Activated T-helper 17 cell treated with anti-CD3 and anti-CD28 coated beads, Interleukin-2, amount 50 U/mL, for 72 hours (primary cell): ENCODE measurements around the gene LPO. TPM values are rescaled to one million over a fixed set of nuclear protein-coding genes. Genes with fewer than 3 reads are reported as not detected.

Experiments
- ATAC-seq: fragments of 150-1000 bp; cut with Tn5 transposase; replicated peaks from 2 replicates; pipeline ENCODE4 v1.10.0; 2021; ENCODE audit warnings: mild to moderate bottlenecking, moderate library complexity
- H3K27ac Mint-ChIP-seq: one replicate; pipeline ENCODE4 v1.8.0; 2022; ENCODE audit warnings: mixed read lengths
- H3K27me3 Mint-ChIP-seq: one replicate; pipeline ENCODE4 v1.8.0; 2022; ENCODE audit warnings: mixed read lengths
- H3K36me3 Mint-ChIP-seq: one replicate; pipeline ENCODE4 v1.8.0; 2022; ENCODE audit warnings: low read depth, mild to moderate bottlenecking, mixed read lengths
- H3K4me1 Mint-ChIP-seq: one replicate; pipeline ENCODE4 v1.8.0; 2022; ENCODE audit warnings: mixed read lengths
- H3K4me3 Mint-ChIP-seq: one replicate; pipeline ENCODE4 v1.8.0; 2022; ENCODE audit warnings: mild to moderate bottlenecking, mixed read lengths
- H3K9me3 Mint-ChIP-seq: one replicate; pipeline ENCODE4 v1.8.0; 2022; ENCODE audit warnings: mixed read lengths
- total RNA-seq, 2 donors: library from RNA; stranded (reverse); gene quantifications; one replicate each; pipeline ENCODE4 v1.2.3, GENCODE V29; 2022

LPO gene
- total RNA-seq, result under 1 TPM in 1 of 2 donors, not detected in 1; 0.16 TPM

DNA sequence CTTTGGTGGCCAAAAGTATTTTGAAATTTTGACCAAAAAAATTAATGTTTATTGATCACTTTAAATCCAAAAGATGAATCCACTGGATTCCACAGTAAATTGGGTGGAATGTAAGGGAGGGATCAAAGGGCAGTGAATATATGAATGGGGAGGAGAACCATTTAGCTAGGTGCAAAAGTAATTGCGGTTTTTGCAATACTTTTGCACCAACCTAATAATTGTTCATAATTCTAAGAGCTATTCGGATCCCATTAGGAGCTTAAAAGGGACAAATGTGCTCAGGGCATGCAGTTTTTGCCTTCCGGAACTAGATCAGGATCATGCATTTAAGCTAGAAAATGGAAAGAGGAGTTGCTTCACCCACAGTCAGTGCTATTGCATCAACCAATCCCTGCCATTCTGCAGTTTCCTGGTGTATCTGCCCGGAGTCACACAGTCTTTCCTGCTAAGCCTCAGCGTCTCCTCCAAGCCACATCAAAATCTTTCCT, at the start of gene LPO:
Gene LPO, plus strand, starts transcription at position 438 of the 488 bp plus-strand sequence. CDS start 4,396 bp downstream, outside the sequence.
- H3K27me3 Mint-ChIP-seq, result peaks cover 30% of the 10 kb centered on the region
- H3K4me3 Mint-ChIP-seq, result no peak within 1 kb of the TSS
- H3K4me1 Mint-ChIP-seq, result no peaks in the 10 kb centered on the region
- H3K9me3 Mint-ChIP-seq, result no peaks in the 10 kb centered on the region
- no peak for ATAC-seq
- no peak within 1 kb of the TSS for H3K27ac Mint-ChIP-seq
- no peaks in the 10 kb centered on the region for H3K36me3 Mint-ChIP-seq

DNA sequence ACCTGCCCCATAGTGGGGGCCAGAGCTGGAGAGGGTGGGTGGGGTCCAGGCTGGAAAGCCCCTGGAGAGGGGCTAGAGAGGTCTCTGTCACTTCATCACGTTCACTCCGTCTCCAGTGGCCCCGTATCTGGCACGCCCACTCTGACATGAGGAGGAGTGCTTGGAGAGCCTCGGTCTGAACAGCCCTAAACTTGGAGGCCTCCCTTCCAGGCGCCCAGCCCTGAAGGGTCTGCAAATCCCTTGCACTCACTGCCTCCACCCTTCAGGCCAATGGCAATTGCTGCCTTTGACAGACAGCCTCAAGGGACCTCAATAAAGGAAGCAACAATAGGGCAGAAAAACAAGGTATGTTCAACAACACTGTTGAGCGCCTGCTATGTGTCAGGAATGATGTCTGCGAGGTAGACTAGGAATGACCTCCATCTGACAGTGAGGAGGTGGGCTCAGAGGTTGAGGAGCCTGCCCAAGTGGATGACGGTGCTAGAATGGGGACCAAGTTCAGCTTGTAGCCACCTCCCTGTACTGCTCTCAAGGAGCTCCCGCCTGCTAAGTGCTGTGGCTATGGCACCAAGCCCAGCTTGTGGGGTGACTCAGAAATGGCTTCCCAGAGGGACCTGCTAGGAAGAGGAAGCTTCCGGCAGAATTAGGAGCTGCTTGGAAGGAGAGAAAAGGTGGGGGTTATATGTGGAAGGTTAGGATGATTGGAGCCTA, 48.8 kb upstream of the LPO start:
- no peak for ATAC-seq
- H3K4me3 Mint-ChIP-seq, result no peak overlapping the region
- no peaks in the 10 kb centered on the region for H3K4me1 Mint-ChIP-seq
- H3K27ac Mint-ChIP-seq, result no peak overlapping the region
- no peaks in the 10 kb centered on the region for H3K9me3 Mint-ChIP-seq
- no peaks in the 10 kb centered on the region for H3K36me3 Mint-ChIP-seq
- peaks cover 12% of the 10 kb centered on the region for H3K27me3 Mint-ChIP-seq

DNA sequence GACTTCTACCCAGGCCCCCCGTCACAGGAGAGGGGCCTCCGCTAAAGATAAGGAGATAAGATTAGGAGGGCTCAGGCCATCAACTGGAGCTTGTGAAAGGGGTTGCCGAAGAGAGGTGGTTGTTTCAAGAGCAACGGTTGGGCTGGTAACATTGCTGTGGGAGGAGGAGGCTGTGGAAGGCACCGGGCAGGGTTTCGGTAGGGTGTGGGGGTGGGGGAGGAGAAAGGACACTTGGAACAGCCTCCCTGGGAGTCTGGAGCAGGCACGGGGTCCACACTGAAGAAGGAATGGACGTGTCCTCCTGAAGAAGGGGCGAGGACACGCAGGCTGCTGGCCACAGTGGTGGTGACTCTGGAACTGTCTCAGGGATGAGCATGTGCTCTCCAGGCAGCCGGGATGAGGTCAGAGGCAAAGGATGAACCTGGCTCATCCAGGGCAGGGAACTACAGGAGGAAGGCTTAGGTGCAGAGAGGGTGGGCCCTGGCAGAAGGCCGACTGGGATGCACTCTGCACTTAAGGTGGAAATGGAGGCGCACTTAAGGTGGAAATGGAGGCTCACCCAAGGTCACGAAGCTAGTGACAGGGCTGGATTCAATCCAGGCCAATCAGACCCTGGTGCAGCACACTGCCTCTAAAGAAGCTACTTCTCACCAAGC, 47.0 kb upstream of the LPO start:
- Mint-ChIP-seq H3K4me1 (no peaks in the 10 kb centered on the region), H3K27ac (no peak overlapping the region), H3K36me3 (no peaks in the 10 kb centered on the region), H3K27me3 (peaks cover 12% of the 10 kb centered on the region), H3K9me3 (no peaks in the 10 kb centered on the region), H3K4me3 (no peak overlapping the region)
- no peak for ATAC-seq

DNA sequence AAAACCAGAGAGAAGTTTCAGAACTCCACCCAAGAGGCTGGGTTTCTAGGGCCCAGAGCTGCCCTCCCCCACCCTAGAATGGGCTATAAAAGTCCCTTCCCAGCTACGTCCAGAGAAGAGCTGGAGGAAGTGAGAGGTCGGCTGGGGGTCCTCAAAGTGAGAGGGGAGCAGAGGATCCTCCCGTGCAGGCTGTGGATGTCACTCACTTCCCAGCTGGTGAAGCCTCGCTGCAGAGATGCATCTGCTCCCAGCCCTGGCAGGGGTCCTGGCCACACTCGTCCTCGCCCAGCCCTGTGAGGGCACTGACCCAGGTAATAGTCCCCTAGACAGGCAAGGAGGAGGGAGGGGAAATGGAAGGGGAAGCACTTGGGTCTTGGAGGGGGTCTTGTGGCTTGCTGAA, 45.8 kb upstream of the LPO start, which contains the start of gene EPX:
Gene EPX, plus strand, starts transcription at position 115 of the 400 bp plus-strand sequence. Its CDS starts 121 bp downstream, at position 236.
- no peaks in the 10 kb centered on the region for H3K4me1 Mint-ChIP-seq
- peaks cover 17% of the 10 kb centered on the region for H3K27me3 Mint-ChIP-seq
- no peak within 1 kb of the TSS for H3K4me3 Mint-ChIP-seq
- H3K27ac Mint-ChIP-seq, result no peak within 1 kb of the TSS
- no peaks in the 10 kb centered on the region for H3K9me3 Mint-ChIP-seq
- no peak for ATAC-seq
- no peaks in the 10 kb centered on the region for H3K36me3 Mint-ChIP-seq

DNA sequence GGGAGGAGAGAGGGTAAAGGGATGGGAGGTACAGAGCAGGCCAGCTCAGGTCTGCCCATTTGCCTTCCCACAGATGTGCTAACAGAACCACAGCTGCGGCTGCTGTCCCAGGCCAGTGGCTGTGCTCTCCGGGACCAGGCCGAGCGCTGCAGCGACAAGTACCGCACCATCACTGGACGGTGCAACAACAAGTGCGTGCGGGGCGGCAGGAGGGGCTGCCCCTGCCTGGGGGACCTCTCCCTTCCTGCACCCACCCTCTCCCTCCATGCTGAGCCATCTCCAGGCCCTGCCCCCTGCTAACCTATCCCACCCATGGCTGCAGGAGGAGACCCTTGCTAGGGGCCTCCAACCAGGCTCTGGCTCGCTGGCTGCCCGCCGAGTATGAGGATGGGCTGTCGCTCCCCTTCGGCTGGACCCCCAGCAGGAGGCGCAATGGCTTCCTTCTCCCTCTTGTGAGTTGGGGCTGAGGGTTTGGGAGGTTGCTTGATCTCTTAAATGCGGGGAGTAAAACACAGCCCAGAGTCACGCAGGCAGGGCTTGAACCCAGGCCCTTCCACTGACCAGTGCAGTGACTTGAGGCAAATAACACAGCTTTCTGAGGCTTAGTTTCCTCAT, 44.6 kb upstream of the LPO start:
- Mint-ChIP-seq H3K9me3 (no peaks in the 10 kb centered on the region), H3K4me1 (no peaks in the 10 kb centered on the region), H3K4me3 (no peak overlapping the region), H3K27me3 (peaks cover 20% of the 10 kb centered on the region), H3K27ac (no peak overlapping the region), H3K36me3 (no peaks in the 10 kb centered on the region)
- no peak for ATAC-seq

DNA sequence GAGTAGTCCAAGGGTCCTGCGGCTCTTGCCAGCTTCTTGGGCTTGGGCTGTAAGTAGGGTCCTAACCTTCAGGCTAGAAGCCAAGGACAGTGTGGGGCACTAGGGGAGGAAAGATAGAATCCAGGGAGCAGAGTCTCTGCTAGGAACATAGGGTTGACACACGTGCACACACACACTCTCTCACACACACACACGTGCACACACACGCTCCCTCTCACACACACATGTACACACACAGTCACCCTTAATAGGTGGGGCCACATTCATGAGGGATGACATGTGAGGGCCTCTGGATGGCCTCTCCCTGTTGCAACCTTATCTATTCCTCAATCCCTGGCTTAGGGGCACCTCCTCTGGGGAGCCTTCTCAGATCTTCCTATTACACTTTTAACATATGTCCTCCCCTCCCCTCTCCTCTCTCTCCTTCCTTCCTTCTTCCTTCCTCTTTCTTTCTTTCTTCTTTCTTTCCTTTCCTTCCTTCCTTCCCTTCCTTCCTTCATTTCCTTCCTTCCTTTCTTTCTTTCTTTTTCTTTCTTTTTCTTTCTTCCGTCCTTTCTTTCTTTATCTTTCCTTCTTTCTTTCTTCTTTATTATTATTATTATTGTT, 42.8 kb upstream of the LPO start:
- ATAC-seq, result no peak
- H3K36me3 Mint-ChIP-seq, result no peaks in the 10 kb centered on the region

DNA sequence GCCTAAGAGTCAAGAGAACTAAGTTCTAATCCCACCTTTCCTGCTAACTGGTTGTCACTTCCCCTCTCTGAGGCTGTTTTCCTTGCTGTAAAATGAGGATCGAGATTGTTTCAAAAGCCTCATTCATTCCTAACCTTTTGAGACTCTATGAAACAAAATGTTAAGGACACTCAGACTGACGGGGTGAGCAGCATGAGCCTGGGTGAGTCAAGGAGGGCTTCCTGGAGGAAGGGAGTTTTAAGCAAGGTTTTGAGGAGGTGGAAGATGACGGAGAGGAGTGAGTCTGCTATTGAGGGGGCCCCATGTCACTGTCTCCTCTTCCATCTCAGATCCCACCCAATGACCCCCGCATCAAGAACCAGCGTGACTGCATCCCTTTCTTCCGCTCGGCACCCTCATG, 41.8 kb upstream of the LPO start:
- ATAC-seq, result no peak
- H3K4me3 Mint-ChIP-seq, result no peak overlapping the region
- peaks cover 15% of the 10 kb centered on the region for H3K27me3 Mint-ChIP-seq
- H3K9me3 Mint-ChIP-seq, result no peaks in the 10 kb centered on the region
- H3K4me1 Mint-ChIP-seq, result no peaks in the 10 kb centered on the region
- no peak overlapping the region for H3K27ac Mint-ChIP-seq
- H3K36me3 Mint-ChIP-seq, result no peaks in the 10 kb centered on the region

More for the DNA sequence above, 42.8 kb upstream of the LPO start:
- H3K9me3 Mint-ChIP-seq, result no peaks in the 10 kb centered on the region
- no peak overlapping the region for H3K27ac Mint-ChIP-seq
- no peaks in the 10 kb centered on the region for H3K4me1 Mint-ChIP-seq
- no peak overlapping the region for H3K4me3 Mint-ChIP-seq
- H3K27me3 Mint-ChIP-seq, result peaks cover 15% of the 10 kb centered on the region

DNA sequence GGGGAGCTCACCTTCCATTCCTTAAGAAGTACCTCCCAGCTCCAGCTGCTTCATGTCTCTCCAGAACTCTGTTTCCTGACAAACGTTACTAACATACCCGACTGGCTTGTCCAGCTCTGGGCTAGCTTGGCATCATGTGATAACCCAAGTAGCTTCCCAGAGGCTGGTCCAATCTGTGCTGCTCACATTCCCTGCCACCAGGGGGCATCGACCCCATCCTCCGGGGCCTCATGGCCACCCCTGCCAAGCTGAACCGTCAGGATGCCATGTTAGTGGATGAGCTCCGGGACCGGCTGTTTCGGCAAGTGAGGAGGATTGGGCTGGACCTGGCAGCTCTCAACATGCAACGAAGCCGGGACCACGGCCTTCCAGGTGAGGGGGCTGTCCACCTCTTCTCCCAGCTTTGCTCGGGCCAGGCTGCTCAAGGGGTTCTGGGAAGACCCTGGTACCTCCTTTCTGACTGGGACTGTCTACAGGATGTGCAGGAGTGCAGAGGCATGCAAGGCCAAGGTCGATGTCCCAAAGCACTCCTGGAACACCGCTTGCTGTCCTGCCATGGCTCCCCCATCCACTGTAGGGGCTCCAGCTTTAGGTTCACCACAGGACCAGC, 38.3 kb upstream of the LPO start:
- H3K27ac Mint-ChIP-seq, result no peak overlapping the region
- peaks cover 2% of the 10 kb centered on the region for H3K36me3 Mint-ChIP-seq
- peaks cover 15% of the 10 kb centered on the region for H3K27me3 Mint-ChIP-seq
- no peak overlapping the region for H3K4me3 Mint-ChIP-seq
- peak; percentile 81 for ATAC-seq
- H3K4me1 Mint-ChIP-seq, result no peaks in the 10 kb centered on the region
- no peaks in the 10 kb centered on the region for H3K9me3 Mint-ChIP-seq

DNA sequence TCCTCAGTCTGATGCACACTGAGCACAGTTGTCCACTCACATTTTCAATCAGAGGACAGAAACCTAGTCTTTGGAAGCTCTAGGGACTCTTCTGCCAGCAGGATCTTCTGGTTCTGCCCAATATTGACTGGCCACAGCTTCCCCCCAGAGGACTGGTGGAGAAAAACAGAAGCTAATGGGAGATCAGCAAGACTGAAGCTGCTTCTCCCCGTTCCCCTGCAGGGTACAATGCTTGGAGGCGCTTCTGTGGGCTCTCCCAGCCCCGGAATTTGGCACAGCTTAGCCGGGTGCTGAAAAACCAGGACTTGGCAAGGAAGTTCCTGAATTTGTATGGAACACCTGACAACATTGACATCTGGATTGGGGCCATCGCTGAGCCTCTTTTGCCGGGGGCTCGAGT, 35.5 kb upstream of the LPO start:
- no peak for ATAC-seq
- H3K27me3 Mint-ChIP-seq, result peaks cover 5% of the 10 kb centered on the region
- H3K27ac Mint-ChIP-seq, result no peak overlapping the region
- H3K9me3 Mint-ChIP-seq, result no peaks in the 10 kb centered on the region
- no peak overlapping the region for H3K4me3 Mint-ChIP-seq
- peaks cover 7% of the 10 kb centered on the region for H3K36me3 Mint-ChIP-seq
- no peaks in the 10 kb centered on the region for H3K4me1 Mint-ChIP-seq

DNA sequence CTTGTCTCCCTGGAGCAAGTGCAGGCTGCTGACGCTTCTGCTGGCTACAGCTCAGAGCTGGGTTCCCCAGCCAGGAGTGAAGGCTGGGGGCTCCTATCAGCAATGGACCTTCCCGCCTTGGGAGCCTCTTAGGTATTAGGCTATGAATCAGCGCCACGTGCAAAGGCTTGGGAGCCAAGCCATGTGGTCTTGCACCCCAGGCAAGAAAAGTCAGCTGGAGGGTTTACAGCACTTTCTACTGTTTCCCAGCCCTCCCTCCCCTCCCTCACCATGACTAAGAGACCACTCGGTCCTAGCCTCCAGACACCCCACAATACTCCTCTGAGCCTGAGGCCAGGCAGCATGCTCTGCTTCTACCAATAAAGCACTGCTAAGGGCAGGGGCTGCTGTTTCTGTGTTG, 33.6 kb upstream of the LPO start:
- no peak overlapping the region for H3K4me3 Mint-ChIP-seq
- ATAC-seq, result no peak

DNA sequence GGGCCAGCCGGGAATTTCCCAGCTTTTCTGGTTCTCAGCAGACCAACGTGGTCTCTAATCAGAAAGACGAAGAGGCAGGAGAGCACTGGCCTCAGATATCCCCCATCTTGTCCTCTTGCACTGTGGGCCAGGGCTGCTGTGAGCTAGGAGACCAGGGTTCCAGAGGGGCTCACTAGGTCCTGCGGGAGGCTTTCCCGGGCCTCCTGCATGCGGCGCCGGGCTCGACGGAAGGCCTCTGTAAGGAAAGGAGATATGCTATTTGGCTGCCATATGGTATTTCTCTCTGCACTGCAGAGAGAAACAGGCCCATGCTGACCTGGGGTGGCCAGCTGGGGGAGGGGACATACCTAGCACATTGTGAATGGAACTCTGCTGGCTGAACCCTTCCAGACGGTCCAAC, 32.4 kb upstream of the LPO start:
- Mint-ChIP-seq H3K4me1 (no peaks in the 10 kb centered on the region), H3K9me3 (no peaks in the 10 kb centered on the region), H3K27ac (no peak overlapping the region), H3K36me3 (peaks cover 33% of the 10 kb centered on the region), H3K27me3 (no peaks in the 10 kb centered on the region), H3K4me3 (no peak overlapping the region)
- no peak for ATAC-seq

More for the DNA sequence above, 33.6 kb upstream of the LPO start:
- Mint-ChIP-seq H3K36me3 (peaks cover 21% of the 10 kb centered on the region), H3K27me3 (no peaks in the 10 kb centered on the region), H3K4me1 (no peaks in the 10 kb centered on the region), H3K9me3 (no peaks in the 10 kb centered on the region), H3K27ac (no peak overlapping the region)

DNA sequence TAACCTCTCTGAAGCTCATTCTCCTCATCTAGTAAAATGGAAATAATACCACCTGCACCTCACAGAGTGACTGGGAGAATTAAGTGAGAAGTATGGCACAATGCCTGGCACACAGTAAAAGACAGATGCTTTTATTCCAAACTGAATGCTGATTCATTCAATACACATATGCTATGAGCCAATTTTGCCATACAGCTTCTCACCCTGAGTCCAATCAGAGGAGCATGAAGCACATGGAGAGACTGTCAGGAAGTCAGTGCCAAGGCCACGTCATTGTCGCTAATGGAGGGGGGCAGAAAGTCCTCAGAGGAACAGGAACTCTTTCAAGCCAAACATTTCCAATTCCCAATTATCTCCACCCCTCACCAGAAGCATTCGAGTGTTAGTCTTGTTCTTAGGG, 30.9 kb upstream of the LPO start:
- H3K27ac Mint-ChIP-seq, result no peak overlapping the region
- no peaks in the 10 kb centered on the region for H3K9me3 Mint-ChIP-seq
- H3K27me3 Mint-ChIP-seq, result no peaks in the 10 kb centered on the region
- ATAC-seq, result no peak
- no peaks in the 10 kb centered on the region for H3K4me1 Mint-ChIP-seq
- no peak overlapping the region for H3K4me3 Mint-ChIP-seq
- peaks cover 48% of the 10 kb centered on the region for H3K36me3 Mint-ChIP-seq

DNA sequence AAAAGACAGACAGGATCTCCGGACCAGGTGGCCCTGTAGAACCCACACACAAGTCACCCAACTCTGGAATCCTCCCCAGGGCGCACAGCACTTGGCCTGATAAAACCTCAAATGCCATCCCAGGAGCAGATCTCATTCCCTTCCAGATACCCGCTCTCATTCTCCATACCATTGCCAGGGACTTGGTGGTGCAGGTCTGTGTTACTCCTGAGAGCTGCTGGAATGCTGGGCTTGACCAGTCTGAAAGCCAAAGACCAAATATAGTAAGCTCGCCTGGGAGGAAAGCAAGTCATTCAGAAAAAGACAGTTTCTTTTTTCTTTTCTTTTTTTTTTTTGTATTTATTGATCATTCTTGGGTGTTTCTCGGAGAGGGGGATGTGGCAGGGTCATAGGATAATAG, 30.0 kb upstream of the LPO start:
- Mint-ChIP-seq H3K4me1 (no peaks in the 10 kb centered on the region), H3K9me3 (no peaks in the 10 kb centered on the region), H3K36me3 (peaks cover 55% of the 10 kb centered on the region), H3K27ac (no peak overlapping the region), H3K27me3 (no peaks in the 10 kb centered on the region), H3K4me3 (no peak overlapping the region)
- ATAC-seq, result no peak

DNA sequence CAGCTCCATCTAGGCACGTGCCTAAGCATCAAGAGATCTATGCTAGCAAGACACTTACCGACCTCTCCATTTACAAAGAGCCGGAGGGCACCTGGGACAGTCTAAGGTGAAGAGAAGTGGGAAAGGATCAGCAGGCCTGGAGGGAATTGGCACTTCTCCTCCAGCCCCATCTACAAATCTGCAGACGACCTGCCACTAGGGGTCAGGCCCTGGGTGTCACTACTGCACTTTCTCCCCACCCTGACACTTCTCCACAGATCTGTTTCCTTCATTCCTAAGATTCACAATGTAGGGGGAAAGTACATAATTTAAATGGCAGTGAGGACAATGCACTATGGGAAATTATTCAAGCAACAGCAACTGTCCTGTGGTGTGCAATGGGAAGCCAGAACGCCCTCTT, 27.5 kb upstream of the LPO start:
- Mint-ChIP-seq H3K4me3 (no peak overlapping the region), H3K4me1 (no peaks in the 10 kb centered on the region), H3K9me3 (no peaks in the 10 kb centered on the region), H3K27ac (no peak overlapping the region), H3K36me3 (peaks cover 65% of the 10 kb centered on the region), H3K27me3 (no peaks in the 10 kb centered on the region)
- no peak for ATAC-seq
